GM12873 (cell line): Measurements from ENCODE around the gene AIG1.

Experiments
- CTCF ChIP-seq: IDR thresholded peaks from 2 replicates; pipeline ENCODE4 v1.5.1; 2012; ENCODE audit warnings: low read depth, mild to moderate bottlenecking, moderate library complexity, low read length, control low read depth; ENCODE audit not compliant: insufficient read depth; ENCODE audit errors: missing control alignments

Gene AIG1

GRCh38 chr6:143174516-143174915 lies 113.8 kb downstream of the AIG1 start:
- TF ChIP-seq CTCF: no peak

DNA sequence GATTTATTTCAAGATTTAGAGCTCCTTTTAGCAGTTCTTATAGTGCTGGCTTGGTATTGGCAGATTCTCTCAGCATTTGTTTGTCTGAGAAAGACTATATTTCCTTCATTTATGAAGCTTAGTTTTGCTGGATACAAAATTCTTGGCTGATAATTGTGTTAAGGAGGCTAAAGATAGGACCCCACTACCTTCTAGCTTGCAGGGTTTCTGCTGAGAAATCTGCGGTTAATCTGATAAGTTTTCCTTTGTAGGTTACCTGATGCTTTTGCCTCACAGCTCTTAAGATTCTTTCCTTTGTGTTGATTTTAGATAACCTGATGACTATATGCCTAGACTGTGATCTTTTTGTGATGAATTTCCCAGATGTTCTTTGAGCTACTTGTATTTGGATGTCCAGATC lies 114.3 kb downstream of the AIG1 start:
- no peak for TF ChIP-seq CTCF

GRCh38 chr6:143176090-143177021 lies 115.7 kb downstream of the AIG1 start:
- TF ChIP-seq CTCF: peak; percentile 11

DNA sequence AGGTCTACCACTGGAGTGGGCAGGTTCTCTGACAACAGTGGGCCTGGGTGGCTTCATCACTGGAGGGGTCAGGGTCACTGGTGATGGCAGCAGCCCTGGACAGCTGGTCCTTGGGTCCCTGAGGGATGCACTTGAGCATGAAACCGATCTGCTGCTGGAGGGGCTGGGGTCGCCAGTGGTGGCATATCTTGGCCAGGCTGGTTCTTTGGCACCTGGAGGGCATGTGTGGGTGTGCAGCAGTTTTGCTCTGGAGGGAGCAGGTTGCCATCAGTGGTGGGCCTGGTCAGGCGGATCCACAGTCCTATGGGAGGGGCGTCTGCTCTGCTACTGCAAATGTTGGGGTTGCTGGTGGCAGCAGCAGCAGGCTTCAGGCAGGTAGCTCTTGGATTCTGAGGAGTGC lies 117.0 kb downstream of the AIG1 start:
- TF ChIP-seq CTCF: no peak

GRCh38 chr6:143179096-143179495 lies 118.4 kb downstream of the AIG1 start:
- TF ChIP-seq CTCF: no peak

DNA sequence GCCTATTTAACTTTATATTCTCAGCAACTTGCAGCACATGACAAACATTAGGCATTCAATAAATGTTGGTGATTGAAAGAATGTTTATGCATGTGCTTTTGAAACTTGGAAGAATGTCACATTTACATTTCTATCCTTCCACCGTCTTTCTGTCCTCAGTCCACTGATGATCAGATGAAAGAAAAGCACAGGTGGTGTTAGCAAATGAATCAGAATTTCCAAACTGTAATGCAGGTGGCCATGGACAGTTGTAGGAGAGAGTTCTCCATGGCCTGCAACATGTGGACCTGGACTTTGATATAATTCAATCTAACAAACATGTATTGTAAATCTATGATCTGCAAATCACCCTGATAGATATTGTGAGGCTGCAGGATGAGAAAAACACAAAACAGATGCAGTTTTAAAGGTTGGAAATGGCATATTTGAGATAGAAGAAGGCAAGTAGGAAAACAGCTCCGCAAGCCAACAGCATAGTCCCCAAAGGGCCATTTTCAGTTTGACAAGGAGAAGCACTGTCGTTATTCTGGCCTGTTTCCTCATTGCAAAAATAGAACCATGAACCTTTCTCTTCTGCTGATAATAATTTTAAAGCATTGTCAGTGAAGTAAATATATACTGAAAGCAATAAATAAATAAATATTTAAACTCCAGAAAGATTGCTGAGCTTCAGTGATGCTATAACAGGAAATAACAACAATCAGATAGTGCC lies 119.4 kb downstream of the AIG1 start:
- no peak for TF ChIP-seq CTCF

DNA sequence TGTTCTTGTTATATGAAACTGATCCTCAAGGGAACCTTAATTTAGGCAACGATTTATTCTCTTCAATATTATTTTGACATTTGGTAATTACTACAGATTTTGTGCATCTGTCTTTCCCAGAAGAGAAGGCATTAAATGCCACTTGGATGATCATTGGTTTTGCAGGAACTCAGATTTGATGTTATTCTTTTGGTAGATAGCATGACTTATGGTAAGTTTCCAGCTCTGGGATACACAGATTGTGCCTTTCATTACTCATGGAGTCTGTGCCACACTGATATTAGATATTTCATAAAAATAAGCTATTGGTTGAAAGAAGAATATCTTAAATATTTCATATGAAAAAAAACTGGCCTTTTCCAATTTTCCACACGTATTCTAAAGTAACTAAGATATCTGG lies 120.1 kb downstream of the AIG1 start:
- no peak for TF ChIP-seq CTCF
